OCI-LY3 (cell line): ENCODE results near the gene GAL3ST1.

ENCODE experiments used
- CTCF ChIP-seq: fragments of 200-600, 300-600 bp; sonication (generic); IDR thresholded peaks from 2 replicates; pipeline ENCODE4 v1.5.1; 2014; ENCODE audit warnings: antibody characterized with exemption, low read length, low read depth
- EZH2phosphoT487 ChIP-seq: fragments of 200-600 bp; shearing (Covaris generic); IDR thresholded peaks from 2 replicates; pipeline ENCODE4 v1.6.1; 2018; ENCODE audit warnings: antibody characterized with exemption, mixed run types, low read depth

GRCh38 chr22:30511109-30511508 is 63.4 kb downstream of the GAL3ST1 start:
- no peak for TF ChIP-seq CTCF
- TF ChIP-seq EZH2phosphoT487: no peak
